ENCODE data around the gene ILK.

Gene ILK

DNA sequence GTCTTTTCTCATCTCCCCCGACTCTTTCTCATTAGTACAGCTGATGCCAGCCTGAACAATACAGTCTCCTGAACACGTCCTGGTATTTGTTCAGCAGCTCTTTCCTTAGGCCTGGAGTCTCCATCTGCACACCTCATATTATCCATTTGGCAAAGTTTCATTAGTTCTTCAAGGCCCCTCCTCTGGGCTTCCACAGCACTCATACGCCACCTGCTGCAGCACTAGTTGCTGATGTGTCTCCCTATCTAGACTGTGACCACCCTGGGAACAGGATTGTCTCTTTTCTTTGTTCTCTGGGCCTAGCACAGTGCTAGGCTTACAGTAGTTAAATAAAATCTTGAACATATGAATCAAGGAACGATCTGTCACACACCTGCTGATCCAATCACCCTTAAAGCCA, 34.9 kb downstream of the ILK start:
- FAIRE-seq, result no peak

DNA sequence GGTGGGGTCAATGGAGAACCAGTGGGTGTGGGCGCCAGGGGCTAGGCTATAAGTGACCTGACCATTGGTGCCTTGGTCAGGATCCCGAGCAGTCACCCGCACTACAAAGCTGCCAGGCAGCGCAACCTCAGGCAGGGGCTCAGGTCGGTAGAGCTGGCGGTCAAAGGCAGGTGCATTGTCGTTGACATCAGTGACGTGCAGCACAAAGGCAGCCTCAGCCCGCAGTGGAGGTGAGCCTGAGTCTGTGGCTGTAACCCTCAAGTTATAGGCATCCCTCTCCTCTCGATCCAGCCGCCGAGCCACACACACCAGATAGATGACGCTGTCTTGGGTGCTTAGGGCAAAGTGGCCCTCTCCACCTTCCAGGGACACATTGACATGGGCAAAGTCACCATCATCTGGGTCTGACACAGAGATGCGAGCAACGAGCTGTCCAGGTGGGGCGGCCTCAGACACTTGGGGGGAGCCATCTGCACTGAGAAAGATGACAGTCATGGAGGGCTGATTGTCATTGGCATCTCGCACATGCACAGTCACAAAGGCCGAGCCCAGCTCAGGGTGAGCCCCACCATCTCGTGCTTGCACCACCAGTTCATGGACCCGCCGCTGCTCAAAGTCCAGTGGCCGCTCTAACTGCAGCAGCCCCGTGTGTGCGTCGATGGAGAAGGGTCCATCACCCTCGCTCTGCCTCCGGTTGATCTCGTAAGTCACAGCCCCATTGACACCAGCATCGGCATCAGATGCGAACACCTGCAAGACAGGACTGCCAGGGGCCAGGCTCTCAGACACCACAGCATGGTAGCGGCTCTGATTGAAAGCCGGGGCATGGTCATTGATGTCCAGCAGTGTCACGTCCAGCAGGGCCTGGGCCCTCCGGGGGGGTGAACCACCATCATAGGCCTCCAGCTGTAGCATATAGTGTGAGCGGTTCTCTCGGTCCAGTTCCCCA, 36.7 kb downstream of the ILK start:
- FAIRE-seq, result no peak

DNA sequence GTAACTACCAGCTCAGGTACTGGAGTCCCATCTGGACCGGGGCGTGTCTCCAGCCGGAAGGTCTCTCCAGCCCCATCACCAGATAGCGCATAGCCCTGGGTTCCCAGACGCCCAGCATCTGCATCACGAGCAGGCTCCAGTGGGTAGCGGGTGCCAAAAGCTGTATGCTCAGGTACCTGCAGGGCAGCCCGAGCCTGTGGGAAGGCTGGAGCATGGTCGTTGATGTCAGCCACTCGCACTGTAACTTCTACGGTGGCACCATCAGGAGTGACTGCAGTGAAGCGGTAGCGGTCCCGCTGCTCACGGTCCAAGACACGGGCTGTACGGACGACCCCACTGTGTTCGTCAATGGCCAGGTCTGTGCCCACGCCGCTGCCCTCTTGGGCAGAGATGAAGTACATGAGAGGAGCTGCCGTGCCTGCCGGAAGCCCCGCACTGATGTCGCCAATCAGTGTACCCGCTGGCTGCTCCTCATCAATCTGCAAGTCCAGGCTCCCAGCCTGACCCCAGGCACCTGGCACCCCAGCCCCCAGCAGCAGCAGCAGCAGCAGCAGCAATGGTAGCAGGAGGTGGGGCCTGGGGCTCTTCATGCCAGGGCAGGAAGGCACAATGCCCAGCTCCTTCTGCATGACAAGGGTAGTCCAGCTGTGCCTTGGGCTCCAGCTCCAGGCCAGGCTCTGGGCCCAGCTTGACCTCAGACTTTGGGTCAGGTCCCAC, 37.6 kb downstream of the ILK start:
- FAIRE-seq, result no peak

GRCh38 chr11:6642957-6643356, 39.4 kb downstream of the ILK start:
- no peak for FAIRE-seq

- no peak for FAIRE-seq
Measured at GRCh38 chr11:6646071-6646470, 42.5 kb downstream of the ILK start.

DNA sequence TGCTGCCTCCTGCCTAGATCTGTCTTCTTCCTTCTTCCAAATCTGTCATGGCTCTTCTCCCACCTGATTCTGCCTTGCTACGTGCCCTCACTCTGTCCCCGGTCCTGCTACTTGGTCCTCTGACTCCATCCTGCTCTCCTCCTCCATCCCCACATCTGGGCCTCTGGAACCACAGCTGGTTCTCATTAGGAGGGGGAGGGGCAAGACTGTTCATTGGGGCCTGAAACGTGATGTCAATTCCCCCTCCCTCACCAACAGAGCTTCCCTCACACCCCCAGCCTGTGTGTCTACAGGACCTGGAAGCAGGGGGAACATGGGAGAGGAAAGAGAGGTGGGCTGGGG, 43.0 kb downstream of the ILK start:
- no peak for FAIRE-seq

- no peak for FAIRE-seq
Measured at GRCh38 chr11:6646918-6647679, 43.5 kb downstream of the ILK start.

DNA sequence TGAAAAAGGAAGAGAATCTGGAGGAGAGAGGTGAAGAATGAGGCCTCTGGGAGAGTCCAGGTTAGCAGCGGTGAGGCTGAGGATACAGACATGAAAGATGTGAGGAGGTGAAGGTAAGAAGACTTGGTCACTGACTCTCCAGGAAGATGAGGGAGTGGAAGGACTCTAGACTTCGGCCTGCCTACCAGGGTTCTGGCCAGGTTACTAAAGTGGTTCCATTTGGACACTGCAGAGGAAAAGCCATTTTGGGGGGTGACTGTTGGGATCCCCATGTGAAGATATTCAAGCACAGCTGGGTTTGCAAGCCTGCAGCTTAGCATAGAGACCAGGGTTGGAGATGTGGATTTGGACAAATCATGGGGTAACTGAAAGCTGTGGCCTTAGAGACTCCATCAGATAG, 44.3 kb downstream of the ILK start:
- FAIRE-seq, result no peak

GRCh38 chr11:6648501-6648900, 44.9 kb downstream of the ILK start:
- FAIRE-seq, result no peak

- FAIRE-seq, result no peak
Measured at GRCh38 chr11:6650104-6650503, 46.5 kb downstream of the ILK start.

DNA sequence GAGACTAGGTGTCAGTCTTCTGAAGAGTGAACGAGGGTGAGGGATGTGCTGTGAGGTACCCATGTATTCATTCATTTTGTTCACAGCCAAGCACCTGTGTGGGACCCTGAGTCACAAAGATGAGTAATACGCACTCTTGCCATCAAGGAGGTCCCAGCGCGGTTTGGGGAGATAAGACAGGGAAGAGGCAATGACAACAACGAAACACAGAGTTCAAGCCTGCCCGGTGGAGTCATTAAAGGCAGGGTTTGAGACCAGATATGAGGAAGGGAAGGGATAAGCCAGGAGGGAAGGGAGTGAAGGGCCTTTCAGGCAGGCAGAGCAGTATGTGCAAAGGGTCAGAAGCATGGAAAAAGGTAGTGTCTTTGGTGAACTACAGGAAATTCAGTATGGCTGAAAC, 47.4 kb downstream of the ILK start:
- no peak for FAIRE-seq

DNA sequence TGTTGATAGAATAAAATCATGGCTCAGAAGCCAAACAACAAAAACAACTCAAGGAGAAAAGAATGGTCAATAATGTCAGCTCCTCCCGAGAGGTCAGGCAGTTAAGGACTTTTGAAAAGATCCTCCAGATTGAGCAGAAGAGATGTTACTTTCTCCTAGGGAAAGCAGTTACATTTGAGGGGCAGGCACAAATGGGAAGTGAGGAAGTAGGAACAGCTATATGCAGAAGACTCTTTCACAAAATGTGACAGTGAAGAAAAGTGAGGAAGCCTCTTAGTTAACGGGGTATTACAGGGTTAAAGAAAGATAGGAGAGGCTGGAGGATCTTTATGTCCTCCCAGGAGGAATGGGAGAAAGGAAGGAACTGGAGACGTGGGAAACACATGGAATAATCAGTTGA, 48.6 kb downstream of the ILK start:
- FAIRE-seq, result no peak

- no peak for FAIRE-seq
Measured at GRCh38 chr11:6653097-6653496, 49.5 kb downstream of the ILK start.

DNA sequence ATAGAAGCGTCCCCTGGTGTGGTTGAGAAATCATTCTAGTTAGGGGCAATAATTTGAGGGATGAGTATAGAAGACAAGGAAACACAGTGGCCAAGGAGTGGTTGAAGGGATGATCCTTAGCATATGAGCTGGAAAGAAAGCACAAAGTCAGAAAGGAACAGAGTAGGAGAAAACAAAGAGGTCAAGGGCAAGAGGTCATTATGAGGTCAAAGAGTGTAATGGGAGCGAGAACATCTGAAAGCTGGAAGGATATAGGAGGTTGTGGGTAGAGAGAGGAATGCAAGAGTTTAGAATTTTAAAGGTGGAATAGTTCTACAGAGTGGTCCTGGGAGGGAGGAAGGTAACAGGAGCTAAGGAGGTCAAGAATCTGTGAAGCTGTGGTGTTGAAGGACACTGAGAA, 50.1 kb downstream of the ILK start:
- FAIRE-seq, result no peak

GRCh38 chr11:6654281-6655019, 50.9 kb downstream of the ILK start:
- no peak for FAIRE-seq

DNA sequence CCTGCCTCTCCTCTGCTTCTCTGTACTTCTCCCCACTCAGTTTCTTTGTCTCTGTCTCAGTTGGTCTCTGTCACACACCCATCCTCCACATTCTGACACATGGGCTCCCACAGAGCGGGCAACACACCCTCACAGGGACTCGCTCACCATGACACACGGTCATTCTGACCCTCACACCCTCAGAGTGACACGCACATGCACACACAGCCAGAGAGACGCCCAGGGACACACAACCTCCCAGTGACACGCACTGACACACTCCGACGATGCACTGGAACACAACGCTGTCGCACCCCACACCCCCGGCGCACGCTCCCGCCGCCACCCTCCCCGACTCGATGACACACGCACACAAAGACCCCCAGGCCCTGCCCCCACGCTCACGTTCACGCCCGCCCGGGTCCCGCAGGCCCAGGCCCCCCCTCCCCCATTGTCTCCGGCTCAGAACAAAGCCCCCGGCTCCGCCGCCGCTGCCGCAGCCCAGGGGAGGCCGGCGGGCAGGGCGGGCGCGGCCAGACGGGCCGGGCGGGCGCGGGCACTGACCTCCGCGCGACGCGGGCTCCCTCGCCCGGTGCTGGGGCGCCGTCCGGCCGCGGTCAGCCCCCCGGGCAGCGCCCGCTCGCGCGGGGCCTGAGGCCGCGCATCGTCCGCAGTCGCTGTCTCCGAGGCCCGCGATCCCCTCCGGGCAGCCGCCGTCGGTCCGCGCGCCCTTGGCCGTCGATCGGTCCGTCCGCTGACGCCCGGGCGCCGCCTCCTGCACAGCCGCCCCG, 51.6 kb downstream of the ILK start:
- FAIRE-seq, result no peak

GRCh38 chr11:6655790-6656583, 52.4 kb downstream of the ILK start, which contains the start of gene DCHS1:
TSS of gene DCHS1 (minus strand) at chr11:6655809. CDS start at chr11:6641613, 14,196 bp downstream.
- FAIRE-seq, result no peak

- no peak for FAIRE-seq
Measured at GRCh38 chr11:6656584-6656915, 53.0 kb downstream of the ILK start.

DNA sequence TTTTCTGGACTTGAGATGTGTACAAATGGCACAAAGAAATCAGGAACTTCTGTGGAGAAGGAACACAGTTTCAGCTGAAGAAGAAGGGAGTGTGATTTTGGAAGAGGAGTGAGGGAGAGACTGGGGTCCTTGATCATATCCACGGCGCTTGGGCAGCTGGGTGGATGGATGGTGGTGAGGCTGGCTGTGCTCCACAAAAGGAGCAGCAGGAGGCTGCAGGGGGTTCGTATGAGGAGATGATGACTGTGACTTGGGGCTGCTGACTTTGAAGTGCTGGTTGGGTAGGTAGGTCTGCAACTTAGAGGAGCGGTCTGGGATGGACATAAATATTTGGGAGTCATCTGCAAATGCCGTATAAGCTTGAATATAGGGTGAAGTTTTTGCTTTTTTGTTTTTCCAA, 53.4 kb downstream of the ILK start:
- no peak for FAIRE-seq

DNA sequence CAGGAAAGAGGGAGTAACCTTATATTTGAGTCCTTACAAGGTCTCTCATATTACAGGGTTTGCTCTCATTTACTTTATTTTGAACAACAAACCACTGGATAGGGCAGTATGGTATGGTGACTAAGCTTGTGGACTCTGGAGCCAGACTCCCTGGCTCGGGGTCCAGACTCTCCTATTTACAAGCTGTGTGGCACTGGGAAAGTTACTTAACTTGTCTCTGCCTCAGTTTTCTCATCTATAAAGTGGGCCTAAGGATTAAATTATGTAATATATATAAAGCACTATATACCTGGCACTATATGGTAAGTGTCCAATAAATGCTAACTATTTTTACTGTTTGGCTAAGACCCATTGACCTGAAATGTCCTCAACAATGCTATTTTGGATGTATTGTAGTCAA, 53.8 kb downstream of the ILK start:
- no peak for FAIRE-seq

DNA sequence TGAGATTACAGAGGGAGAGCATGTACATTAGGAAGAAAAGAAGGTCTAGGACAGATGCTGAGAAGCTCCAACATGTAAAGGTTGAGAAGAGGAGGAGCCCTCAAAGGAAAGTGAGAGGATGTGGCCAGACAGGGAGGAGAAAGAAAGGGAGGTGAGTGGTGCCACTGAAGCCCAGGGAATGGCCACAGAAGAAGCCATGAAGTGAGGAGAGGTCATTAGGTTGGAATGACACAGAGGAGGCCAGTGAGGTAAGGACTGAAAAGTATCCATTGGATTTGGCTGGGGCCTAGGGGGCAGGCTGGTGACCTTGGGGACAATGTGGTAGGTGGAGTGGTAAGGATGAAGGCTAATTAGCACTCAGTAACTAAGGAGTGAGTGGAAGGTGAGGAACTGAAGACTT, 55.1 kb downstream of the ILK start:
- no peak for FAIRE-seq
